Thyroid gland (tissue), 4 donors: ENCODE data around the gene GOLM1. TPM values are rescaled to one million over a fixed set of nuclear protein-coding genes. Genes with fewer than 3 reads are reported as not detected.

ENCODE experiments used
- DNase-seq, 2 donors: peaks; one replicate each; pipeline ENCODE4 v3.0.0-alpha.2; 2019
- H3K27ac ChIP-seq, 3 donors: fragments of 200-600 bp; sonication (generic); 1 replicate in 2 of 3; 2 replicates in 1 of 3; pipeline ENCODE4 v1.5.1; 2016 to 2019; ENCODE audit warnings: mild to moderate bottlenecking in 1 of 3, moderate library complexity in 1 of 3
- H3K27me3 ChIP-seq: fragments of 200-600 bp; sonication (generic); one replicate; pipeline ENCODE4 v1.5.1; 2019
- H3K36me3 ChIP-seq, 2 donors: fragments of 200-600 bp; sonication (generic); one replicate each; pipeline ENCODE4 v1.5.1; 2016 to 2019
- H3K4me1 ChIP-seq, 2 donors: fragments of 200-600 bp; sonication (generic); one replicate each; pipeline ENCODE4 v1.5.1; 2017 to 2019
- H3K4me3 ChIP-seq, 3 donors: fragments of 200-600 bp; sonication (generic); replicated peaks in 1 of 3; 1 replicate in 2 of 3; 2 replicates in 1 of 3; pipeline ENCODE4 v1.5.1; 2016; ENCODE audit warnings: mild to moderate bottlenecking in 1 of 3
- H3K9me3 ChIP-seq: fragments of 200-600 bp; sonication (generic); one replicate; pipeline ENCODE4 v1.5.1; 2017
- CTCF ChIP-seq, 6 experiments: fragments of 200-600 bp in 3 of 6; fragments of 450-650 bp in 3 of 6; sonication (generic) in 3 of 6; IDR thresholded peaks; one replicate each; pipeline ENCODE4 v1.5.1; 2016 to 2019; ENCODE audit warnings: antibody characterized with exemption in 6 of 6, mild to moderate bottlenecking in 2 of 6, inconsistent platforms in 1 of 6, moderate library complexity in 1 of 6
- POLR2A ChIP-seq, 2 donors: fragments of 450-650 bp; IDR thresholded peaks; one replicate each; pipeline ENCODE4 v1.6.1; 2017; ENCODE audit warnings: antibody characterized with exemption in 2 of 2, mild to moderate bottlenecking in 2 of 2, moderate library complexity in 1 of 2
- WGBS, 2 donors: methylation state at CpG; one replicate each; pipeline ENCODE4 v1.1.5; 2017; 5-methylcytosine and 5-hydroxymethylcytosine counted together
- intact Hi-C: fragments of 100-400 bp; cut with DNase I; formaldehyde crosslinking; loops from one replicate; pipeline ENCODE4 v1.15.1; 2023
- total RNA-seq, 4 donors: library from RNA; depleted of rRNA; stranded (reverse); fragments of >200 nt; gene quantifications; one replicate each; pipeline ENCODE4 v1.2.3, GENCODE V29; 2016

GOLM1 gene
- total RNA-seq, 4 donors from 2014 or later = 18.2 to 112 (median 47.6) TPM

- WGBS, 2 donors = 86 to 91% methylated on average over 2 of the region's 2 CpGs
- intact Hi-C loops = no loop called here
- Histone ChIP-seq H3K36me3 (peaks cover 23 to 26% of the 10 kb centered on the region in 2 donors), H3K27ac (no peak overlapping the region), H3K9me3 (no peaks in the 10 kb centered on the region), H3K27me3 (no peaks in the 10 kb centered on the region), H3K4me3 (no peak overlapping the region), H3K4me1 (no peaks in the 10 kb centered on the region)
- DNase-seq = no peak
- TF ChIP-seq POLR2A (IDR thresholded peaks at IDR 0.05) (no peak), CTCF (IDR thresholded peaks at IDR 0.05) (no peak)
Observed at GRCh38 chr9:86009133-86009532, 90.2 kb downstream of the GOLM1 start.

GRCh38 chr9:86005253-86005775, 94.0 kb downstream of the GOLM1 start:
- Histone ChIP-seq H3K36me3 (peaks cover 21 to 31% of the 10 kb centered on the region in 2 donors), H3K27me3 (no peaks in the 10 kb centered on the region), H3K9me3 (no peaks in the 10 kb centered on the region), H3K4me1 (no peaks in the 10 kb centered on the region), H3K4me3 (no peak overlapping the region), H3K27ac (no peak overlapping the region)
- DNase-seq = no peak
- TF ChIP-seq POLR2A (IDR thresholded peaks at IDR 0.05) (no peak), CTCF (IDR thresholded peaks at IDR 0.05) (no peak)
- WGBS, 2 donors = 96 to 98% methylated on average over 1 of the region's 1 CpG
- intact Hi-C loops = no loop called here

GRCh38 chr9:85995599-85995998, 103.8 kb downstream of the GOLM1 start:
- no peak for TF ChIP-seq POLR2A (IDR thresholded peaks at IDR 0.05)
- TF ChIP-seq CTCF (IDR thresholded peaks at IDR 0.05) = no peak
- intact Hi-C loops = no loop called here
- Histone ChIP-seq H3K36me3 (peaks cover 6 to 8% of the 10 kb centered on the region in 2 donors), H3K9me3 (no peaks in the 10 kb centered on the region), H3K4me3 (no peak overlapping the region), H3K4me1 (no peaks in the 10 kb centered on the region), H3K27me3 (no peaks in the 10 kb centered on the region), H3K27ac (no peak overlapping the region)
- no peak for DNase-seq
- WGBS, 2 donors = 100% methylated on average over 1 of the region's 1 CpG

- H3K4me3 ChIP-seq = no peak overlapping the region
- peaks cover 6 to 8% of the 10 kb centered on the region in 2 donors for H3K36me3 ChIP-seq
- no peak overlapping the region for H3K27ac ChIP-seq
- TF ChIP-seq POLR2A (IDR thresholded peaks at IDR 0.05) = no peak
- H3K27me3 ChIP-seq = no peaks in the 10 kb centered on the region
- no peak for DNase-seq
- no peaks in the 10 kb centered on the region for H3K4me1 ChIP-seq
- H3K9me3 ChIP-seq = no peaks in the 10 kb centered on the region
- intact Hi-C loops = no loop called here
Observed at GRCh38 chr9:85995097-85995496, 104.3 kb downstream of the GOLM1 start.

- no peaks in the 10 kb centered on the region for H3K27me3 ChIP-seq
- DNase-seq = no peak
- no peaks in the 10 kb centered on the region for H3K4me1 ChIP-seq
- 87 to 89% methylated on average over 2 of the region's 2 CpGs for WGBS, 2 donors
- peaks cover 6 to 8% of the 10 kb centered on the region in 2 donors for H3K36me3 ChIP-seq
- H3K4me3 ChIP-seq = no peak overlapping the region
- H3K9me3 ChIP-seq = no peaks in the 10 kb centered on the region
- intact Hi-C loops = no loop called here
- H3K27ac ChIP-seq = no peak overlapping the region
- no peak for TF ChIP-seq POLR2A (IDR thresholded peaks at IDR 0.05)
- TF ChIP-seq CTCF (IDR thresholded peaks at IDR 0.05) = no peak
Observed at GRCh38 chr9:85994191-85994590, 105.2 kb downstream of the GOLM1 start.

- Histone ChIP-seq H3K4me3 (no peak overlapping the region), H3K27ac (no peak overlapping the region), H3K27me3 (no peaks in the 10 kb centered on the region), H3K36me3 (peaks cover 0 to 3% of the 10 kb centered on the region in 2 donors), H3K4me1 (peaks cover 0 to 3% of the 10 kb centered on the region in 2 donors), H3K9me3 (no peaks in the 10 kb centered on the region)
- 85 to 89% methylated on average over 3 of the region's 3 CpGs for WGBS, 2 donors
- DNase-seq = no peak
- TF ChIP-seq CTCF (IDR thresholded peaks at IDR 0.05) = no peak
- no peak for TF ChIP-seq POLR2A (IDR thresholded peaks at IDR 0.05)
- intact Hi-C loops = no loop called here
Observed at GRCh38 chr9:85987236-85987635, 112.1 kb downstream of the GOLM1 start.
